AG04450 (cell line): ENCODE data around the gene P4HA2. TPM values are rescaled to one million over a fixed set of nuclear protein-coding genes. Genes with fewer than 3 reads are reported as not detected.

ENCODE experiments used
- CTCF ChIA-PET: fragments of 300-600, 350-600 bp; formaldehyde crosslinking; extraction: SDS; loops from one replicate; lab custom pipeline; 2022; ENCODE audit warnings: antibody characterized with exemption, inconsistent platforms; lab: Charles Lee
- POLR2A ChIA-PET: fragments of 350-600 bp; formaldehyde crosslinking; extraction: SDS; loops from one replicate; lab custom pipeline; 2021; ENCODE audit warnings: antibody characterized with exemption, inconsistent platforms; lab: Yijun Ruan, JAX
- DNase-seq: peaks from one replicate; pipeline ENCODE4 v3.0.0-alpha.2; 2011; ENCODE audit warnings: low read depth, low spot score
- H3K27ac ChIP-seq: one replicate; pipeline ENCODE4 v1.5.1; 2012; ENCODE audit warnings: low read depth, low read length, control low read depth
- H3K27me3 ChIP-seq: one replicate; pipeline ENCODE4 v1.6.0; 2012; ENCODE audit warnings: low read length; ENCODE audit not compliant: control insufficient read depth, insufficient read depth
- H3K4me3 ChIP-seq: 2 replicates; pipeline ENCODE4 v1.5.1; 2011; ENCODE audit warnings: mild to moderate bottlenecking, low read depth, low read length, control low read depth
- H3K9me3 ChIP-seq: 2 replicates; pipeline ENCODE4 v1.5.1; 2012; ENCODE audit warnings: low read length; ENCODE audit not compliant: control insufficient read depth, insufficient read depth
- polyA plus RNA-seq: library from polyadenylated mRNA; depleted of rRNA; stranded (reverse); fragments of >200 nt; gene quantifications from 2 replicates; pipeline ENCODE4 v1.2.3, GENCODE V29; 2011
- TF ChIP-seq, protein P1 (sequence below): IDR thresholded peaks from 2 replicates; pipeline ENCODE4 v1.5.1; 2011; ENCODE audit warnings: low read depth, low read length, control low read depth, inconsistent platforms

The P4HA2 gene
- polyA plus RNA-seq, 1 experiment, result 178 TPM

DNA sequence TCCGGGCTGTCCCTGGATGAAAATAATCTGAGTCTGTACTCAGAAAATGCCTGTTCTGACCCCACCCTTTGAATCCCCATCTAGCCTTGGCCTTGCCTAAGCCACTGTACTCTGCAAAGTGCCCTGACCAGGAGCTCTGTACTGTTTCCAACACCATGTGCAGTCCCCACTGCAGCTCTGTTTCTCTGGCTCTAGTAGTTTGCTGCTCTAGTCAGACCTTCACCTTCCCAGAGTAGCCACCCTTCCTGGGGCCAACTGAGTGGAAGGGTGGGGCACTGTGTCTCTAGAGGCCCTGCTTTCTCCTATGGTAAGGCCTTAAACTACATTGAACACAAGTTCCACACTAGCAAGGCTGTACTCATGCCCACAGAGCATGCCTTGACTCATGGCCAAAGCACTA lies 31.9 kb downstream of the P4HA2 start:
- ChIA-PET CTCF (interaction anchor here (1.2 kb wide), 1 partner anchor 131 kb away, joined by 3 read pairs; no protein-coding TSS in a partner anchor), POLR2A (no interaction called here)
- Histone ChIP-seq H3K27ac (peak overlapping the region; percentile 11), H3K4me3 (no peak overlapping the region), H3K27me3 (no peaks in the 10 kb centered on the region), H3K9me3 (no peaks in the 10 kb centered on the region)
- no peak for DNase-seq
- TF ChIP-seq, protein P1, sequence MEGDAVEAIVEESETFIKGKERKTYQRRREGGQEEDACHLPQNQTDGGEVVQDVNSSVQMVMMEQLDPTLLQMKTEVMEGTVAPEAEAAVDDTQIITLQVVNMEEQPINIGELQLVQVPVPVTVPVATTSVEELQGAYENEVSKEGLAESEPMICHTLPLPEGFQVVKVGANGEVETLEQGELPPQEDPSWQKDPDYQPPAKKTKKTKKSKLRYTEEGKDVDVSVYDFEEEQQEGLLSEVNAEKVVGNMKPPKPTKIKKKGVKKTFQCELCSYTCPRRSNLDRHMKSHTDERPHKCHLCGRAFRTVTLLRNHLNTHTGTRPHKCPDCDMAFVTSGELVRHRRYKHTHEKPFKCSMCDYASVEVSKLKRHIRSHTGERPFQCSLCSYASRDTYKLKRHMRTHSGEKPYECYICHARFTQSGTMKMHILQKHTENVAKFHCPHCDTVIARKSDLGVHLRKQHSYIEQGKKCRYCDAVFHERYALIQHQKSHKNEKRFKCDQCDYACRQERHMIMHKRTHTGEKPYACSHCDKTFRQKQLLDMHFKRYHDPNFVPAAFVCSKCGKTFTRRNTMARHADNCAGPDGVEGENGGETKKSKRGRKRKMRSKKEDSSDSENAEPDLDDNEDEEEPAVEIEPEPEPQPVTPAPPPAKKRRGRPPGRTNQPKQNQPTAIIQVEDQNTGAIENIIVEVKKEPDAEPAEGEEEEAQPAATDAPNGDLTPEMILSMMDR, result no peak

DNA sequence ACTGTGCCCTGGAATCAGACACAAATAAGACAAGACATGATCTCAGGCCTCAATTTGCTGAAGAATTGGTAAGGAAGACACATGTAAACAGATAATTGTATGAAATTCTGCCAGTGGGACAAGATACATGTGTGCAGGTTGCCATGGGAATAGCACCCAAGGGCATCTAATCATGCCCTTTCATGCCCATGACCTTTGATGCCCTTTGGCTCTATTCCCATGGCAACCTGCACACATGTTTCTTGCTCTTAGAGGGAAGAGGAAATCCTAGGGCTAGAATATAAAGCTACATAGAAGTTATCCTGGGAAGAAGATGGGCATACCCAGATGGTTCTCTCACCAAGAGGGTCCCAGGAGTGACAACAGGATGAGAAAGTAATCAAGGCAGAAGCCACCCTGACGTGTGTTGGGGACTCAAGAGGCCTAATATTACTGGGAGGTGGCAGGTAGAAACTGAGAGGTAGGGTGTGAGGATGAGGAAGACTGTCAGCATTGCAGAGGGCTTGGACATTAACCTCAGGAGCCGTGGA lies 34.4 kb downstream of the P4HA2 start:
- no peaks in the 10 kb centered on the region for H3K27me3 ChIP-seq
- H3K4me3 ChIP-seq, result no peak overlapping the region
- CTCF ChIA-PET, result interaction anchor here (1.0 to 1.1 kb wide), 2 partner anchors 14 to 45 kb away, joined by 3 to 4 read pairs; no protein-coding TSS in a partner anchor
- POLR2A ChIA-PET, result no interaction called here
- no peaks in the 10 kb centered on the region for H3K9me3 ChIP-seq
- TF ChIP-seq, protein P1, result no peak
- DNase-seq, result no peak
- no peak overlapping the region for H3K27ac ChIP-seq

DNA sequence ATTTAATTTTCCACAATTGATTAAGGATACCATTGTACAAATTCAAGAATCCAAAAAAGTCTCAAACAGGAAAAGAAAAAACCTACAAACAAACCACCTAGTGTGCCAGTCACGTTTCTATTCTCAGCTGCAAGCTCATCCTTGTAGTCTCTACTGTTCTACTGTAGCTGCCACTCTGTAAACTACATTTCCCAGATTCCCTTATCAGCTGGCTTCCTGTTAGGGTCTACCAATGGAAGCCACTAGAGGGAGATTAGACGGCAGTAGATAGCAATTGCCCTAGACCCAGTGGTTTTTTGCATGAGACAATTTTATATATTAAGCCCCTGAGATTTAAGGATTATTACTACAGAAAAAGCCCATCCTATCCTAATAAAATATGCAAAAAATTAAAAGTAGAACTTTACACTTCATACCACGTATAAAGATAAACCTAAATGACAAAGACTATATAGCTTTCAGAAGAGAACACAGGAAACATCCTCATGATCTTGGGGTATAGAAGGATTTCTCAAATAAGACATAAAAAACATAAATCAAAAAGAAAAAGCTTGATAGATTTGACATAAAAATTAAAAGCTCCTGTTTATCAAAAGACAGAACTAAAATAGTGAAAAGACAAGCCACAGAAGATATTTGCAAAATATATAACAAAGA lies 37.4 kb downstream of the P4HA2 start:
- TF ChIP-seq, protein P1, result peak; percentile 95
- POLR2A ChIA-PET, result no interaction called here
- Histone ChIP-seq H3K4me3 (no peak overlapping the region), H3K27me3 (no peaks in the 10 kb centered on the region), H3K27ac (no peak overlapping the region), H3K9me3 (no peaks in the 10 kb centered on the region)
- CTCF ChIA-PET, result interaction anchor here (0.6 to 4.0 kb wide), 37 partner anchors 8 to 495 kb away, joined by 3 to 66 read pairs (median 5); partner anchors contain the start of genes P4HA2 and SLC22A4
- DNase-seq, result peak; percentile 62

DNA sequence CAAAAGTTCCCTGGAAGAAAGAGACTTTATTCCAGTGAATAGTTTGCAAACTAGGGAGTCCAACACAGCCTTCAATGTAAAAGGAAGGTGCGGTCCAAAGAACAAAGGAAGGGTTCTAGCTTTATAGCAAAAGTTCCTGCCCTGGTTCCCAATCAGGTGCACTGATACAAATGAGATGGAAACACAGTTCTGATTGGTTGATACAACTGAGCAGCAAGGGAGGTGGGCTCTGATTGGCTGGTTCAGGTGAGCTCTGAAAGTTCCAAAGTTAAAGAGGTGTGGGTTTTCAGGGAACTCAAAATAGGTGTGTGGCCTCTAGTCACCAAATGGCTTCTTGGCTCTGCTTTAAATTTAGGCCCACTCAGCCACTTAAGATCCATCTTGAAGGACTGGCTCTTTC lies 43.1 kb downstream of the P4HA2 start:
- no peak for DNase-seq
- POLR2A ChIA-PET, result no interaction called here
- Histone ChIP-seq H3K4me3 (no peak overlapping the region), H3K9me3 (peaks cover 4% of the 10 kb centered on the region; the same call in 1 of the 2 replicates), H3K27ac (no peak overlapping the region), H3K27me3 (no peaks in the 10 kb centered on the region)
- TF ChIP-seq, protein P1, result no peak
- CTCF ChIA-PET, result no interaction called here

DNA sequence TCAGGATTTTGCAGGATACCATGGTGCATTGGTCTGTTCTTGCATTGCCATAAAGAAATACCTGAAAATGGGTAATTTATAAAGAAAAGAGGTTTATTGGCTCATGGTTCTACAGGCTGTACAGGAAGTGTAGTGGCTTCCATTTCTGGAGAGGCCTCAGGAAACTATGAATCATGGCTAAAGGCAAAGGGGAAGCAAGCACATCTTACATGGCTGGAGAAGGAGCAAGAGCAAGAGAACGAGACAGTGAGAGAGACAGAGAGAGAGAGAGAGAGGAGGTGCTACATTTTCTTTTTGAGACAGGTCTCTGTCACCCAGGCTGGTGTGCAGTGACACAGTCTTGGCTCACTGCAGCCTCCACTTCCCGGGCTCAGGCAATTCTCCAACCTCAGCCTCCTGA lies 43.9 kb downstream of the P4HA2 start:
- Histone ChIP-seq H3K9me3 (peaks cover 4% of the 10 kb centered on the region; the same call in 1 of the 2 replicates), H3K4me3 (no peak overlapping the region), H3K27ac (no peak overlapping the region), H3K27me3 (no peaks in the 10 kb centered on the region)
- ChIA-PET CTCF (no interaction called here), POLR2A (no interaction called here)
- DNase-seq, result no peak
- TF ChIP-seq, protein P1, result no peak
